Stimulated activated naive CD8-positive, alpha-beta T cell treated with anti-CD3 and anti-CD28 coated beads, Interleukin-15, amount 100 ng/mL, for 72 hours (primary cell): ENCODE measurements around the gene MICU1.
"Not testable (repeated sequence)": the region's sequence is repeated elsewhere in the genome, so short reads cannot be mapped to it uniquely, and the experiment has no call there.

Experiments used
- ATAC-seq: fragments of 150-1000 bp; cut with Tn5 transposase; 2 replicates; pipeline ENCODE4 v1.10.0; 2021; ENCODE audit warnings: mild to moderate bottlenecking, moderate library complexity
- DNase-seq, 2 donors: peaks; one replicate each; pipeline ENCODE4 v3.0.0; 2021 to 2022
- H3K27ac Mint-ChIP-seq, 2 donors: one replicate each; pipeline ENCODE4 v1.8.0; 2022; ENCODE audit warnings: mild to moderate bottlenecking in 2 of 2, mixed read lengths in 2 of 2, moderate library complexity in 2 of 2
- H3K27me3 Mint-ChIP-seq: one replicate; pipeline ENCODE4 v1.8.0; 2022; ENCODE audit warnings: mixed read lengths
- H3K4me1 Mint-ChIP-seq: one replicate; pipeline ENCODE4 v1.8.0; 2022; ENCODE audit warnings: mild to moderate bottlenecking, mixed read lengths
- H3K4me3 Mint-ChIP-seq, 2 donors: one replicate each; pipeline ENCODE4 v1.8.0; 2022; ENCODE audit warnings: mild to moderate bottlenecking in 2 of 2, mixed read lengths in 2 of 2, moderate library complexity in 1 of 2
- H3K9me3 Mint-ChIP-seq, 2 donors: one replicate each; pipeline ENCODE4 v1.8.0; 2022; ENCODE audit warnings: mixed read lengths in 2 of 2

MICU1 gene

GRCh38 chr10:72354356-72355213, 271.3 kb downstream of the MICU1 start, which contains the start of gene DNAJB12:
TSS of gene DNAJB12 (minus strand) at chr10:72354919. CDS start at chr10:72354897, 22 bp downstream.
- Mint-ChIP-seq H3K4me1 (peaks cover 33% of the 10 kb centered on the region), H3K4me3 (peak within 1 kb of the TSS; percentile 98 to 99), H3K27ac (peak within 1 kb of the TSS; percentile 99), H3K9me3 (no peaks in the 10 kb centered on the region), H3K27me3 (no peaks in the 10 kb centered on the region)
- ATAC-seq (peak; percentile 91), DNase-seq (peak; percentile 92 to 93)

GRCh38 chr10:72353965-72354355, 271.9 kb downstream of the MICU1 start:
- H3K27ac Mint-ChIP-seq: peak overlapping the region; percentile 99
- no peaks in the 10 kb centered on the region for H3K27me3 Mint-ChIP-seq
- no peaks in the 10 kb centered on the region for H3K9me3 Mint-ChIP-seq
- ATAC-seq (no peak), DNase-seq (no peak)
- peak overlapping the region; percentile 98 to 99 for H3K4me3 Mint-ChIP-seq
- peaks cover 33% of the 10 kb centered on the region for H3K4me1 Mint-ChIP-seq

DNA sequence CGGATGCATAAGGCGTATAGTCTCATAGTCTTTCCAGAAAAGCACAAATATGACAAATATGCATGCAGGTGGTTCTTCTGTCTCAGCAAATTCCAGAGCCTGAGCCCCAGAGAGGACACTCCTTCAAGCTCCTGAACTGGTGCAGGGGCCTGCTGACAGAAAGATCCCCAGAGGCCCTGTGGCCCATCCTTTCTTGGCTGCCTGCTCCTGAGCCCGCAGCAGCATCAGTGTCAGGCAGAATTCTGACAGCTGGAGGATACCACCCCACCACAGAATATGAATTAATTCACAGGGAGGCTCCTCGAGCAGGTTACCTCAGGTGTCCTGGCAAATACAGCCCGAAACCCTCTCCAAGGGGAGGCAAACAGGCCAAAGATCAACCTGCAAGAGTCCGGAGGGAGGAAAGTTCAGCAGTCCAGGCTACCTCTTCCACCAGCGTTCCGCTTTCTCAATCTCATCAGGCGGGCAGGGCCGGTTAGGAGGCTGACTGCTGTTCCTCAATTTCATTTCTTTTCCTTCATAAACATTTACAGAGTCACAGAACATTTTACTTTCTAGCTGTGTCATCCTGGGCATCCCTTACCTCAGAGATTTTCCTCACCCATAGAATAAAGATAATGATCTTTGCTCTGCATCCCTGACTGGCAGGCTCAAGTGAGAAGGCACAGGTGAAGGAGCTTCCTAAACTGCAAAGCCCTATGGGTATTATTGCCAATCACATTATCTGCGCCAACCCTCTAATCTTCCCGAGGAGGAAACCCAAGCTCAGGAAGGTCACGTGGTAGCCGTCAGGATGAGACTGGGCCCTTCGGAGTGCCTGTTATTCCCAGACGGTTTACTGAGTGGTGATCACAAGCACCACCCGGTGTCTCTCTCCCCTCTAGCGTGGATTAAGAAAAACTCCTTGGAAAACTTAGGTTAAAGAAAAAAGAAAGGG, 272.6 kb downstream of the MICU1 start:
- Mint-ChIP-seq H3K4me1 (peaks cover 33% of the 10 kb centered on the region), H3K9me3 (no peaks in the 10 kb centered on the region), H3K27me3 (no peaks in the 10 kb centered on the region), H3K27ac (peak overlapping the region in 1 of 2 donors; percentile 99), H3K4me3 (peak overlapping the region; percentile 98 to 99)
- DNase-seq (no peak), ATAC-seq (no peak)

DNA sequence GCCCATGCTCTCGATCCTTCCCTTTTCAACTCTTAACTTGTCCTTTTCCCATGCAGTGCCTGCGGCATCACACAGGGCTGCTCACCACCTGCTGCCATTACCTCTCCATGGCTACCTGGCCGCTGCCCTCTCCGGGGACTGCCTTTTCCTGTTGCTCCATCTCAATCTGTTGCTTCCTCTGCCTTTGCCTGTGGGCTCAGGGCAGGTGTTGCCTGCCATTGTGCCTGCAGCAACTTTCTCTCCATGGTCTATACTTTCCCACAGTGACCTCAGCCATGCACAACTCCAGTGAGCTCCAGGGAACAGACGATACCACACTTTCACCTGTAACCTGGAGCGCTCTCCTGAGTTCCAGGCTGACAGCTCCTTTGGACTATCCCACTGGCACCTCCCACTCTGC, 274.4 kb downstream of the MICU1 start:
- H3K4me3 Mint-ChIP-seq: no peak overlapping the region
- H3K9me3 Mint-ChIP-seq: no peaks in the 10 kb centered on the region
- peaks cover 33% of the 10 kb centered on the region for H3K4me1 Mint-ChIP-seq
- H3K27me3 Mint-ChIP-seq: no peaks in the 10 kb centered on the region
- no peak overlapping the region for H3K27ac Mint-ChIP-seq
- DNase-seq (no peak), ATAC-seq (no peak)

DNA sequence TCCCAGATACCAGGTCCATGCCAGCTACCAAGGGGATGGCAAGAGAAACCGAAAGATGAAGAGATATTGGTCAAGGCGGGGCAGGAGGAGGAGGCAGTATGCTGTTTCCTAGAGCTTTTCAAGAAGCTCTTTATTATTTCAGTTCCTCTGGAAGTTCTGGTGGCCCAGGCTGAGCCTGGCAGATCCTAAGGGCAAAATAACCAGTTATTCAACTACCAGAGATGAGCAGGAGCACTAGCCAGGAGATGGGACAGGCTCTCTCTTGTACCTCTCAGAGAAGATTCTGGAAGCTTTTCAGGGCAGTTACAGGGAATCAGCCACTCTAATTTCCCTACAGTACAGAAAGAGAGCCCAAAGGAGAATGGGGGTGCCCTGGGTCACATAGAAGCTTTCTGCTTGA, 276.4 kb downstream of the MICU1 start:
- Mint-ChIP-seq H3K4me3 (no peak overlapping the region), H3K9me3 (no peaks in the 10 kb centered on the region), H3K27ac (peak overlapping the region in 1 of 2 donors; percentile 86), H3K27me3 (no peaks in the 10 kb centered on the region), H3K4me1 (peaks cover 38% of the 10 kb centered on the region)
- ATAC-seq (no peak), DNase-seq (no peak)

GRCh38 chr10:72348282-72348681, 277.6 kb downstream of the MICU1 start:
- peaks cover 40% of the 10 kb centered on the region for H3K4me1 Mint-ChIP-seq
- no peak overlapping the region for H3K27ac Mint-ChIP-seq

GRCh38 chr10:72346117-72346516, 279.8 kb downstream of the MICU1 start:
- H3K27ac Mint-ChIP-seq, H3K9me3 Mint-ChIP-seq, H3K27me3 Mint-ChIP-seq, DNase-seq, ATAC-seq, H3K4me3 Mint-ChIP-seq: not testable (repeated sequence)
- peaks cover 29% of the 10 kb centered on the region for H3K4me1 Mint-ChIP-seq

More at GRCh38 chr10:72348282-72348681, 277.6 kb downstream of the MICU1 start:
- no peak for DNase-seq
- H3K9me3 Mint-ChIP-seq: no peaks in the 10 kb centered on the region
- no peak for ATAC-seq
- H3K4me3 Mint-ChIP-seq: no peak overlapping the region
- no peaks in the 10 kb centered on the region for H3K27me3 Mint-ChIP-seq

GRCh38 chr10:72344932-72345331, 280.9 kb downstream of the MICU1 start:
- peak; percentile 64 for ATAC-seq
- Mint-ChIP-seq H3K4me3 (peak overlapping the region in 1 of 2 donors; percentile 37), H3K9me3 (no peaks in the 10 kb centered on the region), H3K27me3 (no peaks in the 10 kb centered on the region), H3K4me1 (peaks cover 38% of the 10 kb centered on the region), H3K27ac (peak overlapping the region; percentile 61 to 67)
- DNase-seq: peak; percentile 26 to 39

DNA sequence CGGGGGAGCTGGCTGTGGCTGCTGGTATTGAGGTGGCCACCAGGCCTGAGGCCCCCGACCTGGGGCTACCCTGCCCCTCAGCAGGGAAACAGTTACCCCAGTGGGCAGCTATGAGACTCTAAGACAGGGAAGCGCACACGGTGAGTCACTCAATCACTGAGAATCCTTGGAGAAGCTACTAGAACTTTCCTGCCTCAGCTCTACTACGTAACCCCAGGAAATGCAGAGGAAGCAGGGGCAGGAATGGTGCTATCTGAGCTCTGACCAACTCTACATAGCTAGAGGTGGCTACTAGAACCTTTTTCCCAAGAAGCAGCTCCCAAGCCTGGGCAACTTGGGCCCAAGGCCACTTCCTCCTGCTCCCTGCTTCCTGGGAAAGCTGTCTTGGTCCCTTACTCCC, 283.0 kb downstream of the MICU1 start:
- no peak for DNase-seq
- Mint-ChIP-seq H3K9me3 (no peaks in the 10 kb centered on the region), H3K4me1 (peaks cover 38% of the 10 kb centered on the region), H3K27me3 (no peaks in the 10 kb centered on the region), H3K4me3 (no peak overlapping the region), H3K27ac (no peak overlapping the region)
- ATAC-seq: no peak

GRCh38 chr10:72340510-72341261, 285.2 kb downstream of the MICU1 start:
- Mint-ChIP-seq H3K27me3 (no peaks in the 10 kb centered on the region), H3K4me1 (peaks cover 56% of the 10 kb centered on the region), H3K4me3 (no peak overlapping the region), H3K27ac (peak overlapping the region; percentile 19 to 67), H3K9me3 (no peaks in the 10 kb centered on the region)
- DNase-seq (peak; percentile 77 to 80), ATAC-seq (peak; percentile 40)

- no peak overlapping the region for H3K4me3 Mint-ChIP-seq
- DNase-seq: no peak
- no peaks in the 10 kb centered on the region for H3K27me3 Mint-ChIP-seq
- no peak overlapping the region for H3K27ac Mint-ChIP-seq
- ATAC-seq: no peak
- H3K9me3 Mint-ChIP-seq: no peaks in the 10 kb centered on the region
- peaks cover 61% of the 10 kb centered on the region for H3K4me1 Mint-ChIP-seq
These were observed 287.7 kb downstream of the MICU1 start for GRCh38 chr10:72338180-72338579.

GRCh38 chr10:72337722-72338121, 288.2 kb downstream of the MICU1 start:
- H3K4me1 Mint-ChIP-seq: peaks cover 64% of the 10 kb centered on the region
- ATAC-seq (no peak), DNase-seq (no peak)
- H3K27ac Mint-ChIP-seq: no peak overlapping the region
- no peaks in the 10 kb centered on the region for H3K27me3 Mint-ChIP-seq
- no peak overlapping the region for H3K4me3 Mint-ChIP-seq
- H3K9me3 Mint-ChIP-seq: no peaks in the 10 kb centered on the region

DNA sequence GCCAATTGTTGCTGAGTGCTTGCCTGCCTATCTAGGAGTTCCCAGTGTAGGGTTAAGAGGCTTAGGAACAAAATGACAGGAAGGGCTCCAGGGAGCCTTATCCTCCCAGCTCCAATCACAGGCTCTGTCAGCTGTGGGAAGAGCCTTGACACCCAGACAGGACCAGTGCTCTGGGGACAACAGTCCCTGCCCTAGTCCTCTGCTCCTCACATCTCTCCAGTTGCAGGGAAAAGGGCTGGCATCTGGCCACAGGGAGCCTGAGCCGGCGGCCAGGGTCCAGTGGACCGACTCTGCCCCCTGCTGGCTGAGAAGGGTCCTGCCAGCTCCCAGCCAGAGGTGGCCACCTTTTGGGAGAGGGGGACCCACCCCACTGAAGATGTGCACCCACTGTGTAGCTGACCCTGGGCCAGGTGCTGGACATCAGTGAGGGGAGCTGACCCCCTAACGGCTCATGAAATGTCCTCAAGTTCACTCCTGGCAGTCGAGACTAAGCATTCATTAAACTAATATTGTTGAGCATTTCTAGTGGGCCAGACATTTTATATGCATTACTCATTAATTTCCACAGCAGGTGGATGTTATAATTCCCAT, 288.7 kb downstream of the MICU1 start:
- H3K9me3 Mint-ChIP-seq: no peaks in the 10 kb centered on the region
- no peaks in the 10 kb centered on the region for H3K27me3 Mint-ChIP-seq
- peak overlapping the region; percentile 62 to 67 for H3K4me3 Mint-ChIP-seq
- peak; percentile 65 to 68 for DNase-seq
- H3K27ac Mint-ChIP-seq: peak overlapping the region in 1 of 2 donors; percentile 48
- ATAC-seq: no peak
- H3K4me1 Mint-ChIP-seq: peaks cover 70% of the 10 kb centered on the region

DNA sequence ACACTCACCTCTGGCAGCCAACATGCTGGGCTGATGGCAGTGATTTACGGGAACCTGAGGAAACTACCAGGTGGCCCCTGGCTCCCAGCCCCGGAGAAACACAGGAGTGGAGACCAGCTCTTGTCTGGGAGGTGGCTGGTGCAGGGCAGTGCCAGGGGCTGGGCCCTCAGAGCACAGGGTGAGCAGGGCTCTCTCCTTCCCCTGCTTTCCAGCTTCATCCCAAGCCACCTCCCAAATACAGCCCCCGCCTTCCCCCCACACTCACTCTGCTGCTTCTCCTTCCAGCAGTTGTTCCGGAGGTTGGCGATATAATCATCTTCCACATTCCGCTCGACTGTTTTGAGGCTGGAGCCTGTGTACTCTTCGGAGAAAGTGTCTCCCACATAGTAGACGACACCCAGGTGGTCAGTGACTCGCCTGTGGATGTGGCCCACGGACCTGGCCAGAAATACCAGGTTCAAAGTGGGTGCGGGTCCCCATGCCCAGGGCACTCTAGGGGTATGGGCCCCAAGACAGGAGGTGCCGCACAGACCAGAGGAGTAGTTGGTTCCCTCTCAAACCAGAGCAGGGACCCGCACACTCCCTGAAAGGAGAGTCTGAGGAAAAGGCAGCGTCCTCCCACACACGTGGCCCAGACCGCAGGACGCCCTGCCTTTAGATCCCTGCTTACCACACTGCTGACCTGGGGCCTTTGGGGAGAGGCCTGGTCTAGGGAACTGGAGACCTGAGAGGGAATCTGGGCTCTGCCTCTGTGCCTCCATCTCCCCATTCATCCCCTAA, 289.4 kb downstream of the MICU1 start:
- H3K9me3 Mint-ChIP-seq: no peaks in the 10 kb centered on the region
- no peaks in the 10 kb centered on the region for H3K27me3 Mint-ChIP-seq
- ATAC-seq (no peak), DNase-seq (no peak)
- H3K4me1 Mint-ChIP-seq: peaks cover 75% of the 10 kb centered on the region
- peak overlapping the region; percentile 7 to 92 for H3K27ac Mint-ChIP-seq
- H3K4me3 Mint-ChIP-seq: peak overlapping the region; percentile 67 to 83
